ENCODE data around the gene COPZ2.

GRCh38 chr17:48001197-48001596, 36.4 kb downstream of the COPZ2 start:
- no peak for TF ChIP-seq CTCF (IDR thresholded peaks at IDR 0.05 in 8 of 11, conservative IDR thresholded peaks at IDR 0.05 in 3 of 11)
- TF ChIP-seq POLR2AphosphoS5 (IDR thresholded peaks at IDR 0.05), result no peak
- no peak for TF ChIP-seq POLR2A (IDR thresholded peaks at IDR 0.05)

Data from spleen (tissue), 7 donors.